K562 (cell line): ENCODE data around the gene VPS35L. TPM values are rescaled to one million over a fixed set of nuclear protein-coding genes. Genes with fewer than 3 reads are reported as not detected.
"Not testable (repeated sequence)": the region's sequence is repeated elsewhere in the genome, so short reads cannot be mapped to it uniquely, and the experiment has no call there.

ENCODE experiments used
- ATAC-seq: fragments of 200-7000 bp; cut with Tn5 transposase; 3 replicates; pipeline ENCODE4 v1.9.1; 2020; ENCODE audit warnings: moderate library complexity
- BruUV-seq: library from RNA; stranded (reverse); fragments of 400-500 nt; replicated peaks from 2 replicates; lab custom pipeline; 2021; lab: Mats Ljungman, UMichigan
- CTCF ChIA-PET: fragments of 300-600 bp; formaldehyde crosslinking; extraction: SDS; loops from one replicate; lab custom pipeline; 2021; ENCODE audit warnings: low intra/inter-chr PET ratio; lab: Yijun Ruan, JAX
- POLR2A ChIA-PET: fragments of 300-600, 350-650 bp; sonication (Branson Sonifier 250); formaldehyde crosslinking; extraction: SDS; loops from one replicate; lab custom pipeline; 2021; ENCODE audit warnings: antibody characterized with exemption, inconsistent platforms; lab: Yijun Ruan, JAX
- DNase-seq, 4 experiments: peaks; one replicate each; pipeline versions ENCODE4 v3.0.0 to v3.0.0-alpha.2; 2011 to 2018; ENCODE audit warnings: low spot score in 3 of 4, mixed read lengths in 3 of 4; ENCODE audit errors: extremely low read depth in 1 of 4
- FAIRE-seq: peaks from 2 replicates; lab custom pipeline; 2011; peaks lifted over from hg19 to GRCh38; lab: Jason Lieb, UNC
- H2AFZ ChIP-seq: 2 replicates; pipeline ENCODE4 v1.6.0; 2011; ENCODE audit warnings: low read depth, low read length, control low read depth, inconsistent platforms
- H3K27ac ChIP-seq: fragments of 200-600 bp; 3 replicates; pipeline ENCODE4 v1.8.0; 2011; ENCODE audit warnings: low read depth, mild to moderate bottlenecking, control low read depth, inconsistent platforms, low read length, moderate library complexity, mixed read lengths; ENCODE audit errors: extremely low read depth
- H3K27me3 ChIP-seq, 2 experiments: fragments of 300-600 bp in 1 of 2; 2 replicates in 1 of 2; 3 replicates in 1 of 2; pipeline versions ENCODE4 v1.6.0 to v1.8.0; 2011; ENCODE audit warnings: inconsistent platforms in 2 of 2, low read length in 2 of 2, mild to moderate bottlenecking in 1 of 2, mixed read lengths in 1 of 2, moderate library complexity in 1 of 2; ENCODE audit not compliant: control insufficient read depth in 2 of 2, insufficient read depth in 2 of 2
- H3K36me3 ChIP-seq: fragments of 300-600 bp; 3 replicates; pipeline ENCODE4 v1.8.0; 2011; ENCODE audit warnings: mild to moderate bottlenecking, low read length, inconsistent platforms; ENCODE audit not compliant: control insufficient read depth, insufficient read depth
- H3K4me1 ChIP-seq, 2 experiments: fragments of 200-600 bp in 1 of 2; replicated peaks in 1 of 2; 2 replicates in 1 of 2; 3 replicates in 1 of 2; pipeline versions ENCODE4 v1.5.1 to v1.8.0; 2011; ENCODE audit warnings: inconsistent platforms in 2 of 2, low read length in 2 of 2, mild to moderate bottlenecking in 1 of 2, mixed read lengths in 1 of 2, moderate library complexity in 1 of 2; ENCODE audit not compliant: control insufficient read depth in 2 of 2, insufficient read depth in 2 of 2
- H3K4me2 ChIP-seq: 2 replicates; pipeline ENCODE4 v1.6.1; 2011; ENCODE audit warnings: low read length, control low read depth, inconsistent platforms, mixed read lengths; ENCODE audit not compliant: insufficient read depth
- H3K4me3 ChIP-seq: fragments of 200-600 bp; sonication (generic), shearing (Covaris generic); 2 replicates; pipeline ENCODE4 v1.5.1; 2016; ENCODE audit warnings: control low read depth, inconsistent platforms
- H3K79me2 ChIP-seq: fragments of 200-600 bp; 3 replicates; pipeline ENCODE4 v1.8.0; 2011; ENCODE audit warnings: low read length, inconsistent platforms; ENCODE audit not compliant: control insufficient read depth, insufficient read depth
- H3K9ac ChIP-seq, 2 experiments: 2 replicates each; pipeline versions ENCODE4 v1.6.0 to v1.6.1; 2011; ENCODE audit warnings: low read depth in 2 of 2, low read length in 2 of 2, control low read depth in 1 of 2, inconsistent platforms in 1 of 2, mild to moderate bottlenecking in 1 of 2, mixed read lengths in 1 of 2; ENCODE audit not compliant: insufficient read depth in 1 of 2
- H3K9me1 ChIP-seq: one replicate; pipeline ENCODE4 v1.6.0; 2011; ENCODE audit warnings: inconsistent platforms, mild to moderate bottlenecking, low read length, moderate library complexity; ENCODE audit not compliant: control insufficient read depth, insufficient read depth
- H3K9me3 ChIP-seq: replicated peaks from 2 replicates; pipeline ENCODE4 v1.5.1; 2011; ENCODE audit warnings: low read depth, low read length, inconsistent platforms; ENCODE audit not compliant: control insufficient read depth, insufficient read depth
- H4K20me1 ChIP-seq: replicated peaks from 2 replicates; pipeline ENCODE4 v1.6.1; 2011; ENCODE audit warnings: low read length, inconsistent platforms, mixed read lengths; ENCODE audit not compliant: control insufficient read depth, insufficient read depth
- ADNP ChIP-seq: fragments of 200-800 bp; sonication (Bioruptor generic); IDR thresholded peaks from 2 replicates; pipeline ENCODE4 v1.6.1; 2016; ENCODE audit warnings: missing genetic modification characterization, missing compliant biosample characterization
- BCOR ChIP-seq: fragments of 450-650 bp; IDR thresholded peaks from 2 replicates; pipeline ENCODE4 v1.6.1; 2016
- CHD4 ChIP-seq: fragments of 200-600 bp; sonication (generic); IDR thresholded peaks from 3 replicates; pipeline ENCODE4 v1.6.1; 2012; ENCODE audit warnings: low read depth, mild to moderate bottlenecking, mixed read lengths, low read length, inconsistent platforms; ENCODE audit not compliant: insufficient read depth, insufficient replicate concordance, poor library complexity, severe bottlenecking
- E2F5 ChIP-seq: sonication (generic); formaldehyde crosslinking; IDR thresholded peaks from 2 replicates; pipeline ENCODE4 v1.8.0; 2022; ENCODE audit warnings: mild to moderate bottlenecking, missing genetic modification reagents
- KDM1A ChIP-seq, 2 experiments: fragments of 450-650 bp; IDR thresholded peaks; 2 replicates each; pipeline ENCODE4 v1.6.1; 2016; ENCODE audit warnings: mild to moderate bottlenecking in 2 of 2
- NR2C1 ChIP-seq, 2 experiments: fragments of 450-650 bp; IDR thresholded peaks; 2 replicates each; pipeline ENCODE4 v1.6.1; 2017; ENCODE audit warnings: mild to moderate bottlenecking in 2 of 2, antibody characterized with exemption in 1 of 2, inconsistent platforms in 1 of 2, missing compliant biosample characterization in 1 of 2, missing genetic modification characterization in 1 of 2
- RBM25 ChIP-seq: fragments of 200-400 bp; formaldehyde crosslinking; IDR thresholded peaks from 2 replicates; pipeline ENCODE4 v1.6.1; 2018; ENCODE audit warnings: low read length, low read depth, moderate library complexity; ENCODE audit not compliant: severe bottlenecking
- SRSF9 ChIP-seq: fragments of 200-400 bp; formaldehyde crosslinking; IDR thresholded peaks from 2 replicates; pipeline ENCODE4 v1.6.1; 2017; ENCODE audit warnings: low read depth, low read length, borderline replicate concordance
- ZNF146 ChIP-seq: IDR thresholded peaks from one replicate; pipeline ENCODE4 v1.6.1; 2018; ENCODE audit warnings: missing compliant biosample characterization; ENCODE audit not compliant: unreplicated experiment
- WGBS: fragments of 100-300 bp; shearing (Covaris generic); methylation state at CpG from one replicate; pipeline ENCODE4 v1.1.6; 2016; ENCODE audit warnings: low coverage, mixed read lengths; ENCODE audit not compliant: insufficient coverage; ENCODE audit errors: missing lambda C conversion rate; 5-methylcytosine and 5-hydroxymethylcytosine counted together
- in situ Hi-C: fragments of 300-500 bp; cut with MboI; formaldehyde crosslinking; loops from 4 replicates; pipeline ENCODE4 v1.15.0; 2018; ENCODE audit warnings: inconsistent platforms, mixed read lengths
- intact Hi-C: fragments of 100-400 bp; cut with micrococcal nuclease; formaldehyde crosslinking; loops from 2 replicates; pipeline ENCODE4 v1.14.2; 2022
- polyA plus RNA-seq, 8 experiments: library from polyadenylated mRNA; depleted of rRNA in 4 of 8; stranded (reverse) in 5 of 8; unstranded in 3 of 8; fragments of >200 nt; fragmentation: Nextera tagmentation in 2 of 8; fragmentation: Illumina TruSeq in 1 of 8; extraction: Ambion mirVana in 2 of 8; extraction: Trizol in 1 of 8; gene quantifications; 2 replicates each; pipeline versions ENCODE4 v1.2.1 to v1.2.3, GENCODE V29; 2011 to 2014; ENCODE audit warnings: inconsistent platforms in 1 of 8, missing spikeins in 1 of 8
- total RNA-seq, 7 experiments: library from RNA; depleted of rRNA in 6 of 7; stranded (reverse); fragments of >200 nt in 6 of 7; fragmentation: Illumina TruSeq in 2 of 7; extraction: Trizol in 2 of 7; gene quantifications; 2 replicates each; pipeline versions ENCODE4 v1.2.1 to v1.2.3, GENCODE V29; 2011 to 2021; ENCODE audit warnings: low replicate concordance in 1 of 7
- TF ChIP-seq, protein P1 (sequence below): sonication (generic); formaldehyde crosslinking; IDR thresholded peaks from 2 replicates; pipeline ENCODE4 v1.8.1; 2023; ENCODE audit warnings: mild to moderate bottlenecking, missing genetic modification reagents

The VPS35L gene
- total and polyA plus RNA-seq, 9 of the 15 experiments (the other 6 are each of a cell fraction or from before 2014, with no cell fraction given): 10.2 to 30.4 (median 20.1) TPM

DNA sequence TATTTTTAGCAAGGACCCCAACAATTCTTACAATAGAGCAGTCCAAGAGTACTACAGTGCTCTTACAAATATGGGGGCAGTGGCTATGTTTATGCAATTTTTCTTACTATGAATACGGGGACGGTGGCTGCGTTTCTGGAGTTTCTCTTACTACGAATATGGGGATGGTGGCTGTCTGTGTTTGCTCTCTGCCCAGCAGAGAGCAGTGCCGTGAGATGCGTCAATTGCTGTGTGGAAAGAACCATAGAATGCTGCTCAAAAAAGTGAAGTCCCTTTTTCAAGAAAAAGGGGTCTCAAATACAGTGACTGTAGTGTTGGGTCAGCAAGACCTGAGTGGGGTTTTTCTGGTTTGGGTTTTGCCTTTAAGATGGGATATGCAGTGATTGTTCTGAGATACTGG lies 108.7 kb downstream of the VPS35L start (continued):
- TF ChIP-seq, protein P1, sequence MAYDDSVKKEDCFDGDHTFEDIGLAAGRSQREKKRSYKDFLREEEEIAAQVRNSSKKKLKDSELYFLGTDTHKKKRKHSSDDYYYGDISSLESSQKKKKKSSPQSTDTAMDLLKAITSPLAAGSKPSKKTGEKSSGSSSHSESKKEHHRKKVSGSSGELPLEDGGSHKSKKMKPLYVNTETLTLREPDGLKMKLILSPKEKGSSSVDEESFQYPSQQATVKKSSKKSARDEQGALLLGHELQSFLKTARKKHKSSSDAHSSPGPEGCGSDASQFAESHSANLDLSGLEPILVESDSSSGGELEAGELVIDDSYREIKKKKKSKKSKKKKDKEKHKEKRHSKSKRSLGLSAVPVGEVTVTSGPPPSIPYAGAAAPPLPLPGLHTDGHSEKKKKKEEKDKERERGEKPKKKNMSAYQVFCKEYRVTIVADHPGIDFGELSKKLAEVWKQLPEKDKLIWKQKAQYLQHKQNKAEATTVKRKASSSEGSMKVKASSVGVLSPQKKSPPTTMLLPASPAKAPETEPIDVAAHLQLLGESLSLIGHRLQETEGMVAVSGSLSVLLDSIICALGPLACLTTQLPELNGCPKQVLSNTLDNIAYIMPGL (CRISPR knock-in tag): no peak
- TF ChIP-seq SRSF9 (no peak), E2F5 (CRISPR knock-in tag) (no peak), NR2C1 (IDR thresholded peaks at IDR 0.05) (no peak), NR2C1 (tag; IDR thresholded peaks at IDR 0.05) (no peak)

DNA sequence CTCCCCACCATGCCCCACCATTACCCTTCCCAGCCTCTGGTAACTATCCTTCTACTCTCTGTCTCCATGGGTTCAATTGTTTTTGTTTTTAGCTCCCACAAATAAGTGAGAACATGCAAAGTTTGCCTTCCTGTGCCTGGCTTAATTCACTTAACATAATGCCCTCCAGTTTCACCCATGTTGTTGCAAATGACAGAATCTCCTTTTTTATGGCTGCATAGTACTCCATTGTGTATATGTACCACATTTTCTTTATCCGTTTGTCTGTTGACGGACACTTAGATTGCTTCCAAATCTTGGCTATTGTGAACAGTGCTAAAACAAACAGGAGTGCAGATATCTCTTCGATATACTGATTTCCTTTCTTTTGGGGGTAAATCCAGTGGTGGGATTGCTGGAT lies 109.8 kb downstream of the VPS35L start:
- H3K9me3 ChIP-seq, CTCF ChIA-PET, H3K27me3 ChIP-seq, H3K9ac ChIP-seq, H3K4me3 ChIP-seq, H4K20me1 ChIP-seq, H3K4me1 ChIP-seq, H3K4me2 ChIP-seq, in situ Hi-C loops, POLR2A ChIA-PET, H2AFZ ChIP-seq, FAIRE-seq, BruUV-seq, intact Hi-C loops, H3K9me1 ChIP-seq, H3K79me2 ChIP-seq, H3K27ac ChIP-seq, H3K36me3 ChIP-seq, DNase-seq, ATAC-seq: not testable (repeated sequence)
- WGBS: 58% methylated on average over 3 of the region's 3 CpGs
- peak; percentile 42 for TF ChIP-seq CHD4
- TF ChIP-seq RBM25: peak; percentile 88
- TF ChIP-seq KDM1A (IDR thresholded peaks at IDR 0.05): peak; percentile 24 to 63; a peak in 2 of 4 replicates
- TF ChIP-seq ADNP: 0 out of 2 replicates have a peak, but pooled peaks have one; percentile 29
- peak; percentile 95 for TF ChIP-seq ZNF146
- TF ChIP-seq BCOR: peak; percentile 64; the same call in 1 of the 2 replicates
